HG03095 (cell line): ENCODE results near the gene ARPC1A.
"Not testable (repeated sequence)": the region's sequence is repeated elsewhere in the genome, so short reads cannot be mapped to it uniquely, and the experiment has no call there.

Experiments used
- ATAC-seq: cut with Tn5 transposase; IDR thresholded peaks from one replicate; pipeline ENCODE4 v1.9.1; 2021; ENCODE audit warnings: moderate library complexity; ENCODE audit not compliant: unreplicated experiment

Gene ARPC1A

GRCh38 chr7:99325592-99326407 is at the start of gene ARPC1A:
ARPC1A (plus strand) TSS chr7:99325898; CDS start chr7:99333354, 7,456 bp downstream.
- peak; percentile 75 for ATAC-seq

- ATAC-seq: no peak
Measured at GRCh38 chr7:99278180-99278579, 47.5 kb upstream of the ARPC1A start.

- not testable (repeated sequence) for ATAC-seq
Measured at GRCh38 chr7:99284165-99284564, 41.5 kb upstream of the ARPC1A start.

GRCh38 chr7:99287779-99288534 is 37.7 kb upstream of the ARPC1A start:
- no peak for ATAC-seq

- ATAC-seq: no peak
Measured at GRCh38 chr7:99289185-99289584, 36.5 kb upstream of the ARPC1A start.

GRCh38 chr7:99290148-99290547 is 35.5 kb upstream of the ARPC1A start:
- not testable (repeated sequence) for ATAC-seq

GRCh38 chr7:99290980-99291607 is 34.6 kb upstream of the ARPC1A start:
- no peak for ATAC-seq

GRCh38 chr7:99292127-99292526 is 33.6 kb upstream of the ARPC1A start:
- ATAC-seq: no peak

GRCh38 chr7:99293167-99293566 is 32.5 kb upstream of the ARPC1A start:
- no peak for ATAC-seq

- no peak for ATAC-seq
Measured at GRCh38 chr7:99293650-99294049, 32.0 kb upstream of the ARPC1A start.

- no peak for ATAC-seq
Measured at GRCh38 chr7:99296471-99296870, 29.2 kb upstream of the ARPC1A start.

GRCh38 chr7:99301496-99301895 is 24.2 kb upstream of the ARPC1A start:
- ATAC-seq: no peak

- ATAC-seq: no peak
Measured at GRCh38 chr7:99305473-99306260, 20.0 kb upstream of the ARPC1A start.

- ATAC-seq: no peak
Measured at GRCh38 chr7:99308461-99309074, 17.1 kb upstream of the ARPC1A start.

- no peak for ATAC-seq
Measured at GRCh38 chr7:99309111-99309510, 16.6 kb upstream of the ARPC1A start.

GRCh38 chr7:99310004-99310403 is 15.7 kb upstream of the ARPC1A start:
- ATAC-seq: no peak

GRCh38 chr7:99311702-99312101 is 14.0 kb upstream of the ARPC1A start:
- no peak for ATAC-seq

- ATAC-seq: no peak
Measured at GRCh38 chr7:99312316-99313203, 13.1 kb upstream of the ARPC1A start.

- no peak for ATAC-seq
Measured at GRCh38 chr7:99313204-99313573, 12.5 kb upstream of the ARPC1A start.

- no peak for ATAC-seq
Measured at GRCh38 chr7:99314504-99314903, 11.2 kb upstream of the ARPC1A start.
